MM.1S (cell line): ENCODE results near the gene STAP1.

Experiments used
- DNase-seq: peaks from one replicate; pipeline ENCODE4 v3.0.0-alpha.2; 2015
- H2AFZ ChIP-seq: fragments of 300-600 bp; sonication (generic); 2 replicates; pipeline ENCODE4 v1.6.0; 2016; ENCODE audit warnings: antibody characterized with exemption, low read length
- H3F3A ChIP-seq: fragments of 300-600 bp; sonication (generic); 2 replicates; pipeline ENCODE4 v1.6.1; 2016; ENCODE audit warnings: mild to moderate bottlenecking, antibody characterized with exemption, low read length, moderate library complexity, mixed read lengths; ENCODE audit not compliant: insufficient read depth
- H3K27ac ChIP-seq: fragments of 300-600 bp; sonication (generic); 2 replicates; pipeline ENCODE4 v1.5.1; 2016; ENCODE audit warnings: mild to moderate bottlenecking, low read length
- H3K27me3 ChIP-seq: fragments of 300-600 bp; sonication (generic); replicated peaks from 2 replicates; pipeline ENCODE4 v1.6.0; 2016; ENCODE audit warnings: low read length; ENCODE audit not compliant: insufficient read depth
- H3K36me3 ChIP-seq: fragments of 300-600 bp; sonication (generic); replicated peaks from 2 replicates; pipeline ENCODE4 v1.6.1; 2016; ENCODE audit warnings: mild to moderate bottlenecking, low read length, mixed read lengths; ENCODE audit not compliant: insufficient read depth
- H3K4me1 ChIP-seq: fragments of 300-600 bp; sonication (generic); 2 replicates; pipeline ENCODE4 v1.6.1; 2016; ENCODE audit warnings: low read length, mixed read lengths
- H3K4me2 ChIP-seq: fragments of 300-600 bp; sonication (generic); 2 replicates; pipeline ENCODE4 v1.6.0; 2016; ENCODE audit warnings: low read depth, low read length
- H3K4me3 ChIP-seq: fragments of 300-600 bp; sonication (generic); 2 replicates; pipeline ENCODE4 v1.5.1; 2016; ENCODE audit warnings: low read length, mixed read lengths
- H3K79me2 ChIP-seq: fragments of 300-600 bp; sonication (generic); 2 replicates; pipeline ENCODE4 v1.6.1; 2016; ENCODE audit warnings: mixed run types, low read length, mixed read lengths
- H3K9ac ChIP-seq: fragments of 300-600 bp; sonication (generic); 2 replicates; pipeline ENCODE4 v1.6.1; 2016; ENCODE audit warnings: low read length, mixed read lengths
- H3K9me2 ChIP-seq: fragments of 300-600 bp; sonication (generic); replicated peaks from 2 replicates; pipeline ENCODE4 v1.6.1; 2016; ENCODE audit warnings: mild to moderate bottlenecking, low read length, mixed read lengths; ENCODE audit not compliant: insufficient read depth
- H3K9me3 ChIP-seq: fragments of 300-600 bp; sonication (generic); replicated peaks from 2 replicates; pipeline ENCODE4 v1.6.1; 2016; ENCODE audit warnings: mild to moderate bottlenecking, low read length, mixed read lengths; ENCODE audit not compliant: insufficient read depth
- H4K20me1 ChIP-seq: fragments of 300-600 bp; sonication (generic); 2 replicates; pipeline ENCODE4 v1.6.1; 2016; ENCODE audit warnings: mild to moderate bottlenecking, low read length, moderate library complexity, mixed read lengths; ENCODE audit not compliant: insufficient read depth
- EZH2 ChIP-seq: fragments of 300-600 bp; sonication (generic); optimal IDR thresholded peaks from 2 replicates; pipeline ENCODE3; 2017; ENCODE audit warnings: low read depth, mild to moderate bottlenecking, antibody characterized with exemption, low read length, mixed read lengths
- EZH2phosphoT487 ChIP-seq: fragments of 300-600 bp; sonication (generic); IDR thresholded peaks from 2 replicates; pipeline ENCODE4 v1.6.1; 2018; ENCODE audit warnings: antibody characterized with exemption, low read length
- TF ChIP-seq, protein P1 (sequence below): fragments of 300-600 bp; sonication (generic); IDR thresholded peaks from 2 replicates; pipeline ENCODE4 v1.5.1; 2016; ENCODE audit warnings: antibody characterized with exemption, low read length, mixed read lengths

STAP1 gene

DNA sequence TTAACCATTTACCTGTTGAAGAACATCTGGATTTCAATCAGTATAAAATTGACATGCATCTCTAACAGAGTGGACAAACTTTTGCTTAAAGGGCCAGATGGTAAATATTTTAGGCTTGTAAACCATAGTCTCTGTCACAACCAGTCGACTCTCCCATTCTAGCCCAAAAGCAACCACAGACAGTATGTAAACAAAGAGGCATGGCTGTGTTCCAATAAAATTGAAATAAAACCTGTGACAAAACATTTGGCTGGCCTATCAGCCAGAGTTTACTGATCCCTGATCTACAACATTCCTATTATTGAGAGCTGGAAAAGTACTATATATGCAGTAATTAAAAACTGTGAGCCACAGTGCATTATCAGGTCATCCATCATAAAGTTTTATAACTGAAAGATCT, 16.5 kb upstream of the STAP1 start:
- Histone ChIP-seq H3K9me3 (no peaks in the 10 kb centered on the region), H3F3A (peaks cover 6% of the 10 kb centered on the region), H3K79me2 (peaks cover 45% of the 10 kb centered on the region), H3K4me3 (no peak overlapping the region), H3K36me3 (peaks cover 11% of the 10 kb centered on the region), H3K27ac (no peak overlapping the region), H3K9ac (no peak overlapping the region), H3K9me2 (no peaks in the 10 kb centered on the region), H2AFZ (no peak overlapping the region), H3K4me2 (no peak overlapping the region), H3K4me1 (peaks cover 5% of the 10 kb centered on the region; the same call in 1 of the 2 replicates), H3K27me3 (no peaks in the 10 kb centered on the region), H4K20me1 (no peaks in the 10 kb centered on the region)
- no peak for TF ChIP-seq EZH2
- no peak for DNase-seq

DNA sequence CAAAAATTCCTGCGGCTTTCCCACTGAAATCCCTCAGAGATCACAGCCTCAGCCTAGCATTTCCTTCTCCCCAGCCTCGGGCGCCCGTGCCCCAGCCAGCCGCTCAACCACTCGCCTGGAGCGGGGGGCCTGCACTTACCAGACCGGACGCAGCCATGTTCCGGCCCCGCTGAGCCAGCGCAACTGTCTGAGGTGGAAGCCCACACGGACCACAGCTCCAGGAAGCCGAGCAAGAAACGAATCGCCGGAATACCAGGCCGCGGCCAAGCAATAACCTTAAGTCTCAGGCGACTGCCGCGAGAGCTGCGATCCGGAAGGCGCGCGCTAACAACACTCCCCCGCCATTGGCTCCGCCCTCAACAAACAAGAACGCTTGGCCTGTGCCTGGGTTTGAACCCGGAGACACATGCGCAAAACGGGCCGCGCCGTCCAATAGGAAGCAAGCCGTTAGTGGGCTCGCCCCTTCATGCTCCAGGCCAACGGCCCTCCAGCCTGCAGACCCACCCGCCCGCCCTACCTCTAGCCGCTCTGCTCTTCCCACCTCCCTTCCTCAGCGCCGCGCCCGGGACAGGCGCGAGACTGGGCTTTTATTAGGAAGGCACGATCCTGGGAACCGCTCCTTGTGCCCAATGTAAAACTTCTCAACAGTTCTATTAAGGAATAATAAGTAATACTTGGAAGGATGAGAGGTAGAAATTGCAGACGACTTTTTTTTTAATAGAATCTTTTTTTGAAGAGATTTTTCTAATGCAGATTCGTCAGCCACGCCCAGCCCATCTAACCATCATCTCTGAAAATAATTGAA, 13.1 kb upstream of the STAP1 start, which contains the start of gene CENPC:
Gene CENPC (minus strand): TSS at position 305 of the 805 bp plus-strand sequence. CDS start 148 bp downstream, at position 157.
- peak within 1 kb of the TSS; percentile 93 for H3K4me3 ChIP-seq
- no peaks in the 10 kb centered on the region; the same call in none of the 2 replicates for H3K36me3 ChIP-seq
- DNase-seq, result peak; percentile 99
- peak within 1 kb of the TSS; percentile 81 for H3K27ac ChIP-seq
- no peaks in the 10 kb centered on the region for H4K20me1 ChIP-seq
- H3K4me1 ChIP-seq, result peaks cover 9% of the 10 kb centered on the region
- no peaks in the 10 kb centered on the region for H3K9me2 ChIP-seq
- no peaks in the 10 kb centered on the region for H3K9me3 ChIP-seq
- H3F3A ChIP-seq, result peaks cover 12% of the 10 kb centered on the region
- H3K4me2 ChIP-seq, result peak within 1 kb of the TSS; percentile 63
- peaks cover 41% of the 10 kb centered on the region for H3K79me2 ChIP-seq
- H3K9ac ChIP-seq, result peak within 1 kb of the TSS; percentile 87
- no peaks in the 10 kb centered on the region for H3K27me3 ChIP-seq
- TF ChIP-seq EZH2phosphoT487, result no peak
- no peak for TF ChIP-seq EZH2
- TF ChIP-seq, protein P1, sequence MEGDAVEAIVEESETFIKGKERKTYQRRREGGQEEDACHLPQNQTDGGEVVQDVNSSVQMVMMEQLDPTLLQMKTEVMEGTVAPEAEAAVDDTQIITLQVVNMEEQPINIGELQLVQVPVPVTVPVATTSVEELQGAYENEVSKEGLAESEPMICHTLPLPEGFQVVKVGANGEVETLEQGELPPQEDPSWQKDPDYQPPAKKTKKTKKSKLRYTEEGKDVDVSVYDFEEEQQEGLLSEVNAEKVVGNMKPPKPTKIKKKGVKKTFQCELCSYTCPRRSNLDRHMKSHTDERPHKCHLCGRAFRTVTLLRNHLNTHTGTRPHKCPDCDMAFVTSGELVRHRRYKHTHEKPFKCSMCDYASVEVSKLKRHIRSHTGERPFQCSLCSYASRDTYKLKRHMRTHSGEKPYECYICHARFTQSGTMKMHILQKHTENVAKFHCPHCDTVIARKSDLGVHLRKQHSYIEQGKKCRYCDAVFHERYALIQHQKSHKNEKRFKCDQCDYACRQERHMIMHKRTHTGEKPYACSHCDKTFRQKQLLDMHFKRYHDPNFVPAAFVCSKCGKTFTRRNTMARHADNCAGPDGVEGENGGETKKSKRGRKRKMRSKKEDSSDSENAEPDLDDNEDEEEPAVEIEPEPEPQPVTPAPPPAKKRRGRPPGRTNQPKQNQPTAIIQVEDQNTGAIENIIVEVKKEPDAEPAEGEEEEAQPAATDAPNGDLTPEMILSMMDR, result no peak
- H2AFZ ChIP-seq, result peak within 1 kb of the TSS; percentile 81

DNA sequence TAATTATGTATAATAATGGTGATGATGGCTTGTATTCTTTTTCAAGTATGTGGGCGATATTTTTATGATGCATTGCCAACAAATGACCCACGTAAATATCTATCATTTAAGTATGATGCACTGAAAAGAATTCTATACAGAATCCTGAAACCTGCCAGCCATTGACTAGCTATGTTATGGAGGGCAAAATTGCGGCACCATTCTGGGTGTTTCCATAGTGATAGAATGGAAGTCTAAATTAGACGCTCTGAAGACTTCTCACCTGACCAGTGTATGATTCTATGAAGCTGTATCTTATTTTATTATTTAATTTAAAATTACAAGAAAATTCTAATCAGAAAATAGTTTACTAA, 12.5 kb upstream of the STAP1 start:
- no peaks in the 10 kb centered on the region for H3K9me3 ChIP-seq
- peak overlapping the region; percentile 63; the same call in 1 of the 2 replicates for H3K9ac ChIP-seq
- H3K9me2 ChIP-seq, result no peaks in the 10 kb centered on the region
- H4K20me1 ChIP-seq, result no peaks in the 10 kb centered on the region
- H3K4me2 ChIP-seq, result peak overlapping the region; percentile 60
- no peak for TF ChIP-seq EZH2
- TF ChIP-seq, protein P1, result no peak
- TF ChIP-seq EZH2phosphoT487, result no peak
- peak overlapping the region; percentile 81 for H2AFZ ChIP-seq
- no peak for DNase-seq
- peaks cover 14% of the 10 kb centered on the region for H3K4me1 ChIP-seq
- peak overlapping the region; percentile 56; the same call in 1 of the 2 replicates for H3K27ac ChIP-seq
- H3K79me2 ChIP-seq, result peaks cover 41% of the 10 kb centered on the region
- H3F3A ChIP-seq, result peaks cover 18% of the 10 kb centered on the region
- peak overlapping the region; percentile 62 for H3K4me3 ChIP-seq
- no peaks in the 10 kb centered on the region; the same call in none of the 2 replicates for H3K36me3 ChIP-seq
- no peaks in the 10 kb centered on the region for H3K27me3 ChIP-seq

DNA sequence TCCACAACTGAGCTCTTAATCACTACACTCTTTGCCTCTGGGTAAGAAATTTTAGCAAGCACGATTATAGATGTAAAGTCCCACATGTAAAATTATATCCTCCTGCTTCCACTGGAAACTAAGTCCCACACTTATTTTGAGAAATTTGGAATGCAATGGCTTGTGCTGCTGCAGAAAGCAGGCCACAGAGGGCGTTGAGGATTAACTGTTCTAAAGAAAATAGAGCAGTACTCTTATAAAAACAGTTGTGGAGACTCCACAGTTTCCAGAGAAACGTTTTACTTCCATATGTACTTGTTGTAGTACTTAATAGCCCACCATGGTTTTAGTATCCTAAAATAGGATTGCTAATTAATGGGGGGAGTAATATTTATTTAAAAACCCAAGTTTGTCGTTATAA, 11.6 kb upstream of the STAP1 start:
- Histone ChIP-seq H3F3A (peaks cover 18% of the 10 kb centered on the region), H2AFZ (peak overlapping the region; percentile 3; the same call in 1 of the 2 replicates), H3K4me2 (no peak overlapping the region), H3K4me3 (no peak overlapping the region), H3K9me3 (no peaks in the 10 kb centered on the region), H3K36me3 (no peaks in the 10 kb centered on the region), H3K79me2 (peaks cover 33% of the 10 kb centered on the region), H4K20me1 (no peaks in the 10 kb centered on the region), H3K9me2 (no peaks in the 10 kb centered on the region), H3K9ac (no peak overlapping the region), H3K27me3 (no peaks in the 10 kb centered on the region), H3K4me1 (peaks cover 16% of the 10 kb centered on the region), H3K27ac (no peak overlapping the region)
- no peak for DNase-seq
- TF ChIP-seq EZH2phosphoT487, result no peak
- TF ChIP-seq EZH2, result no peak
- TF ChIP-seq, protein P1, result no peak
